HL-60 (cell line): Measurements from ENCODE around the gene PUM2.

Experiments
- DNase-seq, 2 experiments: peaks; one replicate each; pipeline ENCODE4 v3.0.0-alpha.2; 2010 to 2020; ENCODE audit warnings: low read depth in 1 of 2, low spot score in 1 of 2
- H3K27ac ChIP-seq: fragments of 250-450 bp; sonication (Bioruptor Pico); replicated peaks from 2 replicates; pipeline ENCODE4 v1.5.1; 2020; ENCODE audit warnings: mild to moderate bottlenecking, moderate library complexity
- H3K27me3 ChIP-seq: fragments of 250-450 bp; sonication (Bioruptor Pico); 2 replicates; pipeline ENCODE4 v1.5.1; 2021; ENCODE audit warnings: mild to moderate bottlenecking, moderate library complexity; ENCODE audit not compliant: insufficient read depth, poor library complexity, severe bottlenecking
- H3K4me3 ChIP-seq: replicated peaks from 2 replicates; pipeline ENCODE4 v1.5.1; 2011; ENCODE audit warnings: mild to moderate bottlenecking, control low read depth, low read length; ENCODE audit not compliant: insufficient read depth
- CTCF ChIP-seq: IDR thresholded peaks from one replicate; pipeline ENCODE4 v1.5.1; 2011; ENCODE audit warnings: low read length, control low read depth, inconsistent platforms; ENCODE audit not compliant: insufficient read depth
- GABPA ChIP-seq: IDR thresholded peaks from 2 replicates; pipeline ENCODE4 v1.6.1; 2012; ENCODE audit warnings: low read depth
- POLR2AphosphoS5 ChIP-seq: IDR thresholded peaks from 2 replicates; pipeline ENCODE4 v1.6.1; 2012; ENCODE audit warnings: low read depth
- REST ChIP-seq: IDR thresholded peaks from 2 replicates; pipeline ENCODE4 v1.6.1; 2012; ENCODE audit warnings: low read depth; ENCODE audit not compliant: insufficient replicate concordance
- SPI1 ChIP-seq: IDR thresholded peaks from 2 replicates; pipeline ENCODE4 v1.6.1; 2012; ENCODE audit warnings: low read depth, mild to moderate bottlenecking, borderline replicate concordance

PUM2 gene

GRCh38 chr2:20227894-20228505, 122.6 kb downstream of the PUM2 start:
- Histone ChIP-seq H3K4me3 (no peak overlapping the region), H3K27me3 (peaks cover 22% of the 10 kb centered on the region), H3K27ac (no peak overlapping the region)
- TF ChIP-seq SPI1: no peak
- TF ChIP-seq POLR2AphosphoS5: no peak
- no peak for TF ChIP-seq GABPA
- no peak for TF ChIP-seq REST
- no peak for TF ChIP-seq CTCF
- no peak for DNase-seq

GRCh38 chr2:20226152-20226545, 124.5 kb downstream of the PUM2 start:
- H3K27me3 ChIP-seq: peaks cover 35% of the 10 kb centered on the region
- H3K4me3 ChIP-seq: no peak overlapping the region
- no peak for TF ChIP-seq CTCF
- TF ChIP-seq GABPA: no peak
- TF ChIP-seq POLR2AphosphoS5: no peak
- no peak for TF ChIP-seq SPI1
- no peak for TF ChIP-seq REST
- no peak overlapping the region for H3K27ac ChIP-seq
- no peak for DNase-seq

- peak in 1 of 2 experiments; percentile 16 for DNase-seq
- no peak overlapping the region for H3K27ac ChIP-seq
- peak overlapping the region; percentile 46 for H3K4me3 ChIP-seq
- TF ChIP-seq CTCF: peak; percentile 15
- no peak for TF ChIP-seq GABPA
- no peak for TF ChIP-seq POLR2AphosphoS5
- TF ChIP-seq REST: no peak
- TF ChIP-seq SPI1: no peak
- peaks cover 35% of the 10 kb centered on the region for H3K27me3 ChIP-seq
These were observed 125.1 kb downstream of the PUM2 start for GRCh38 chr2:20225294-20226151.
